ENCODE results near the gene LEFTY1. TPM values are rescaled to one million over a fixed set of nuclear protein-coding genes. Genes with fewer than 3 reads are reported as not detected.

The LEFTY1 gene
- total RNA-seq, 5 donors from 2014 or later (not counting 1 experiment from before 2014, with no cell fraction given) = 0.23 to 0.63 (median 0.35) TPM

DNA sequence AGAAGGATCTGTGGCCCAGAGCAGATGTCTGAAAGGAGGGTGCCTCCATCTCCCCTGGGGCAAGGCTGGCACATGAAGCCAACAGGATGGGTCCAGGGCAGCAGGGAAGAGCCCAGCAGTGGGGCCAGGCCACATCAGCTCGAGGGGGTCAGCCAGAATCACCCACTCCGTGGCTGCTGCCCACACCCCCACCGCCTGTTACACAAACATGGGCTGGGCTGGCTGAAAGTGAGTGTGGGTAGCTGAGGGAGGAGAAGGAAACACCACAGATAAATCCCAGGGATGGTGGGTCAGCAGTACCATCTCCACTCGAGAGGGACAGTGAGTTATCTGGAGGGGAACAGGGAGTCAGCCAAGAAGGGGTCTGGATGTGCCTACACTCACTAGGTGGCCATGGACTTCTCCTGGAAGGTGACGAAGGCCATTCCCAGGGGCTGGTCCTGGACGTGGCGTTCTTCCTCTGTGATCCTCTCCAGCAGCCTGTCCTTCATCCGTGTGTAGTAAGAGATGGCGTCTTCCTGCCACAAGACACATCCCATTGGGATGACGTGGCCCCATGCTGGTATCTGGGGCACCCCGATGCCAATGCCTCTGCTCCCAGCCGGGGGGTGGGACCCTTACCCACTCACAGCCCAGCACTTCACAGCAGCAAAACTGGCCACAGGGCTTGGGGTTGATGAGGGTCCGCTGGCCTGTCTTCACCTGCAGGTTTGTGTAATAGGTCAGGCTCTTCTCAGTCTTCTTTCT lies 26.9 kb downstream of the LEFTY1 start:
- no peak overlapping the region for H3K27ac ChIP-seq (ENCODE audit: low read length)
- CTCF ChIA-PET = no interaction called here
- peaks cover 43% of the 10 kb centered on the region for H3K36me3 Mint-ChIP-seq
- no peak for DNase-seq
- no peak overlapping the region for H3K4me3 ChIP-seq (ENCODE audit: control insufficient read depth in 1 of 2, extremely low read depth in 1 of 2, low read length in 1 of 2)
- H3K27me3 ChIP-seq (replicated peaks in 1 of 2; ENCODE audit: control insufficient read depth in 2 of 2, extremely low read depth in 1 of 2, insufficient read depth in 2 of 2, low read length in 1 of 2) = no peaks in the 10 kb centered on the region
- H3K27me3 Mint-ChIP-seq = no peaks in the 10 kb centered on the region
- H3K4me3 Mint-ChIP-seq = no peak overlapping the region
- no peak for ATAC-seq (replicated peaks in 1 of 4)
- H3K36me3 ChIP-seq (ENCODE audit: control insufficient read depth in 2 of 2, extremely low read depth in 1 of 2, insufficient read depth in 1 of 2, low read length in 1 of 2) = peaks cover 35 to 94% of the 10 kb centered on the region in 2 donors
- peaks cover 34 to 46% (median 46%) of the 10 kb centered on the region in 3 donors for H3K4me1 Mint-ChIP-seq
- 98% methylated on average over 8 of the region's 13 CpGs for WGBS (ENCODE audit: insufficient coverage)
- POLR2A ChIA-PET = no interaction called here
- peak overlapping the region; percentile 43 to 48 for H3K27ac Mint-ChIP-seq
- H3K9me3 Mint-ChIP-seq = no peaks in the 10 kb centered on the region
- no peaks in the 10 kb centered on the region for H3K9me3 ChIP-seq
- peaks cover 9 to 27% of the 10 kb centered on the region in 2 experiments for H3K4me1 ChIP-seq (ENCODE audit: control insufficient read depth in 1 of 2, extremely low read depth in 1 of 2, insufficient read depth in 2 of 2, low read length in 2 of 2)

DNA sequence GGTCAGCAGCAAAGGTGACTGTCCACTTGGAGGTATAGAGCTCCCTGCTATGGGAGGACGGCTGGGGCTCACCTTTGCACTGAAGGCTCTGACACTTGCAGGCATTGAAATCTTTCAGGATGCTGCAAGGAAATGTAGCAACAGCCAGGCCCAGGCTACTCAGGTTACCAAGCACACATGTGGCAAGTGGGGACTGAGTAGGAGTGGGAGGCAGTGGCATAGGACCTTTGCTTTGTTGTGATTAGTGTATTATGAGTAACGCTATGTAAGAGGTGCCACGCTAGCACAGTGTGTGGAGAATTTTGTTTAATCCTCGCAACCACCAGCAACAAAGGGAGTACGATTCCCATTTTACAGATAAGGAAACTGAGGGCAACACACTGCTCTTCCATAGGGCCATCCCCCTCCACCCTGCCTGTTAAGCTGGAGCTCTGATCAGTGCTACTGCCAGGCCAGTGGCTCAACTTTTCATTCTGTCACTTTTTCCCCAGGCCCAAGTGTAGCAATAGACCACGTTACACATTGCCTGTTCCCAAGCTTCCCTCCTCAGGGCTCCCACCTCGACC lies 28.0 kb downstream of the LEFTY1 start:
- no peak overlapping the region for H3K27ac ChIP-seq (ENCODE audit: low read length)

DNA sequence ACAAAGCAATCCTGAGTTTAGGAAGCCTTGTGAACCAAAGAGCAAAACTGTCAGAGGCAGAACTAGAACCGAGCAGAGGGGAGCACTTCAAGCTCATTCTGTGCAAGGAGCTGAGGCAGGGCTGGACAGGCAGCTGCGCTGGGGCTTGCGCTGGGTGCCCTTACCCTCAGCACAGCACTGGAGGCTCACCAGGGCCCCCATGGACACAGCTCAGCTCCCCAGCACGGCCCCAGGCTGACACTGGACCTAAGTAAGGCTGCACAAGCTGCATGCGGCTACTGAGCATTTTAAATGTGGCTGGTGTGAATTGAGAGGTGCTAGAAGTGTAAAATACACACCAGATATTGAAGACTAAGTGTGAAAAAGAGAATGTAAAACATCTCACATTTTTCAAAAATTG lies 28.8 kb downstream of the LEFTY1 start:
- no peaks in the 10 kb centered on the region for H3K27me3 Mint-ChIP-seq
- DNase-seq (no peak), ATAC-seq (replicated peaks in 1 of 4) (no peak)
- H3K4me3 ChIP-seq (ENCODE audit: control insufficient read depth in 1 of 2, extremely low read depth in 1 of 2, low read length in 1 of 2) = no peak overlapping the region
- H3K4me1 Mint-ChIP-seq = peaks cover 15 to 37% (median 35%) of the 10 kb centered on the region in 3 donors
- no peaks in the 10 kb centered on the region for H3K9me3 Mint-ChIP-seq
- ChIA-PET POLR2A (no interaction called here), CTCF (interaction anchor here in 1 of 2 donors (0.6 kb wide), 1 partner anchor 80 kb away, joined by 7 read pairs; no protein-coding TSS in a partner anchor)
- peaks cover 39 to 94% of the 10 kb centered on the region in 2 donors for H3K36me3 ChIP-seq (ENCODE audit: control insufficient read depth in 2 of 2, extremely low read depth in 1 of 2, insufficient read depth in 1 of 2, low read length in 1 of 2)
- no peaks in the 10 kb centered on the region for H3K27me3 ChIP-seq (replicated peaks in 1 of 2; ENCODE audit: control insufficient read depth in 2 of 2, extremely low read depth in 1 of 2, insufficient read depth in 2 of 2, low read length in 1 of 2)
- no peaks in the 10 kb centered on the region for H3K9me3 ChIP-seq
- WGBS (ENCODE audit: insufficient coverage) = 90% methylated on average over 4 of the region's 5 CpGs
- H3K4me3 Mint-ChIP-seq = no peak overlapping the region
- H3K27ac Mint-ChIP-seq = peak overlapping the region; percentile 16 to 49
- H3K36me3 Mint-ChIP-seq = peaks cover 42% of the 10 kb centered on the region
- peaks cover 0 to 8% of the 10 kb centered on the region in 2 experiments for H3K4me1 ChIP-seq (ENCODE audit: control insufficient read depth in 1 of 2, extremely low read depth in 1 of 2, insufficient read depth in 2 of 2, low read length in 2 of 2)
- no peak overlapping the region for H3K27ac ChIP-seq (ENCODE audit: low read length)

More for the DNA sequence above, 28.0 kb downstream of the LEFTY1 start:
- H3K27ac Mint-ChIP-seq = peak overlapping the region; percentile 28 to 48
- H3K9me3 Mint-ChIP-seq = no peaks in the 10 kb centered on the region
- Histone ChIP-seq H3K4me3 (ENCODE audit: control insufficient read depth in 1 of 2, extremely low read depth in 1 of 2, low read length in 1 of 2) (no peak overlapping the region), H3K27me3 (replicated peaks in 1 of 2; ENCODE audit: control insufficient read depth in 2 of 2, extremely low read depth in 1 of 2, insufficient read depth in 2 of 2, low read length in 1 of 2) (no peaks in the 10 kb centered on the region), H3K4me1 (ENCODE audit: control insufficient read depth in 1 of 2, extremely low read depth in 1 of 2, insufficient read depth in 2 of 2, low read length in 2 of 2) (peaks cover 0 to 17% of the 10 kb centered on the region in 2 experiments), H3K36me3 (ENCODE audit: control insufficient read depth in 2 of 2, extremely low read depth in 1 of 2, insufficient read depth in 1 of 2, low read length in 1 of 2) (peaks cover 35 to 94% of the 10 kb centered on the region in 2 donors), H3K9me3 (no peaks in the 10 kb centered on the region)
- no peak for ATAC-seq (replicated peaks in 1 of 4)
- CTCF ChIA-PET = interaction anchor here in 1 of 2 donors (0.5 kb wide), 1 partner anchor 42 kb away, joined by 4 read pairs; no protein-coding TSS in a partner anchor
- DNase-seq = no peak
- no peaks in the 10 kb centered on the region for H3K27me3 Mint-ChIP-seq
- H3K36me3 Mint-ChIP-seq = peaks cover 39% of the 10 kb centered on the region
- 96% methylated on average over 4 of the region's 7 CpGs for WGBS (ENCODE audit: insufficient coverage)
- H3K4me1 Mint-ChIP-seq = peaks cover 23 to 40% (median 40%) of the 10 kb centered on the region in 3 donors
- no peak overlapping the region for H3K4me3 Mint-ChIP-seq
- POLR2A ChIA-PET = interaction anchor here in 1 of 2 donors (0.6 kb wide), 1 partner anchor 37 kb away, joined by 6 read pairs; no protein-coding TSS in a partner anchor

DNA sequence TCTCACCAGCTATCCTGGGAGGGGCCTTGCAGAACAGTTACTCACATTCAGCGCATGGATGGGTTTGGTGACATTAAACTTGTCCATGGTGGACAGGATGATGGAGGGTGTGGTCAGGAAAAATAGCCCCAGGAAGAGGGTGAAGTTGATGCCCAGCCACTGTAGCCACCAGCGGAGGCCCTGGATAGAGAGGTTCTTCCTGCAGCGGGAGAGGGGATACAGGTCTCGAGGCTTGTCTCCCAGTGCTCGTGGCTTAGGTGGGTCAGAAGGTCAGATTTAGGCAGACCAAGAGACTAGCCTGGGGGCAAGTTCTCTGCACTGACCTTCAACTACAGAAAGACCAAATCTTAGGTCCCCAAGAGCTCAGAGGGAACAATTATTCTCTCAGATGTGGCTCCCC lies 29.8 kb downstream of the LEFTY1 start:
- ChIA-PET POLR2A (interaction anchor here in 1 of 2 donors (0.6 kb wide), 1 partner anchor 40 kb away, joined by 4 read pairs; no protein-coding TSS in a partner anchor), CTCF (interaction anchor here in 1 of 2 donors (0.7 kb wide), 1 partner anchor 390 kb away, joined by 3 read pairs; no protein-coding TSS in a partner anchor)
- 100% methylated on average over 2 of the region's 5 CpGs for WGBS (ENCODE audit: insufficient coverage)
- Mint-ChIP-seq H3K27ac (peak overlapping the region in 1 of 2 donors; percentile 71), H3K9me3 (no peaks in the 10 kb centered on the region), H3K4me3 (no peak overlapping the region), H3K4me1 (peaks cover 15 to 35% (median 29%) of the 10 kb centered on the region in 3 donors), H3K27me3 (no peaks in the 10 kb centered on the region), H3K36me3 (peaks cover 48% of the 10 kb centered on the region)
- peaks cover 45 to 94% of the 10 kb centered on the region in 2 donors for H3K36me3 ChIP-seq (ENCODE audit: control insufficient read depth in 2 of 2, extremely low read depth in 1 of 2, insufficient read depth in 1 of 2, low read length in 1 of 2)
- DNase-seq (no peak), ATAC-seq (replicated peaks in 1 of 4) (no peak)
- no peaks in the 10 kb centered on the region for H3K27me3 ChIP-seq (replicated peaks in 1 of 2; ENCODE audit: control insufficient read depth in 2 of 2, extremely low read depth in 1 of 2, insufficient read depth in 2 of 2, low read length in 1 of 2)
- no peaks in the 10 kb centered on the region for H3K9me3 ChIP-seq
- no peak overlapping the region for H3K27ac ChIP-seq (ENCODE audit: low read length)
- peaks cover 0 to 4% of the 10 kb centered on the region in 2 experiments for H3K4me1 ChIP-seq (ENCODE audit: control insufficient read depth in 1 of 2, extremely low read depth in 1 of 2, insufficient read depth in 2 of 2, low read length in 2 of 2)
- H3K4me3 ChIP-seq (ENCODE audit: control insufficient read depth in 1 of 2, extremely low read depth in 1 of 2, low read length in 1 of 2) = no peak overlapping the region

DNA sequence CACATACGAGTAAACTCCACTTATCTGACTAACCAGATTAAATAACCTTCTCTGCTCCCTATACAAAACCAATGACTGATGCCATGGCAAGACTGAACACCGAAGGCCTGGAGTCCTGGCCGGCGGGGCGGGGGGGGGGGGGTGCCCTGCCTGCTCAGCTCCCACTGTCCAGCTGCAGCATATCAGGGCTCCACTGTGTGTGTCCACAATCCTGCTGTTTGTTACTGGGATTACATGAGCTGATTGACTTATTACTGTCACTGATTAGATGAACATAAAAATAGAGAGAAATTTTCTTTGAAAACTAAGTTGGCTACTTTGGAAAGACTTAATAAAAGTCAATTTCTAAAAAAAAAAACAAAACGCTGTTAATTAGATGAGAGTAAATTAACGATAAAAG lies 31.7 kb downstream of the LEFTY1 start:
- 100% methylated on average over 1 of the region's 7 CpGs for WGBS (ENCODE audit: insufficient coverage)
- Mint-ChIP-seq H3K36me3 (peaks cover 60% of the 10 kb centered on the region), H3K27ac (peak overlapping the region in 1 of 2 donors; percentile 39), H3K4me1 (peaks cover 34 to 48% (median 35%) of the 10 kb centered on the region in 3 donors), H3K27me3 (no peaks in the 10 kb centered on the region), H3K4me3 (no peak overlapping the region), H3K9me3 (no peaks in the 10 kb centered on the region)
- Histone ChIP-seq H3K27ac (ENCODE audit: low read length) (no peak overlapping the region), H3K9me3 (no peaks in the 10 kb centered on the region), H3K4me1 (ENCODE audit: control insufficient read depth in 1 of 2, extremely low read depth in 1 of 2, insufficient read depth in 2 of 2, low read length in 2 of 2) (peaks cover 0 to 21% of the 10 kb centered on the region in 2 experiments), H3K27me3 (replicated peaks in 1 of 2; ENCODE audit: control insufficient read depth in 2 of 2, extremely low read depth in 1 of 2, insufficient read depth in 2 of 2, low read length in 1 of 2) (no peaks in the 10 kb centered on the region), H3K36me3 (ENCODE audit: control insufficient read depth in 2 of 2, extremely low read depth in 1 of 2, insufficient read depth in 1 of 2, low read length in 1 of 2) (peaks cover 44 to 96% of the 10 kb centered on the region in 2 donors), H3K4me3 (ENCODE audit: control insufficient read depth in 1 of 2, extremely low read depth in 1 of 2, low read length in 1 of 2) (no peak overlapping the region)
- ChIA-PET CTCF (interaction anchor here (0.7 to 1.2 kb wide), 2 partner anchors 53 to 426 kb away, joined by 3 read pairs; no protein-coding TSS in a partner anchor), POLR2A (interaction anchor here in 1 of 2 donors (0.7 kb wide), 1 partner anchor 48 kb away, joined by 3 read pairs; no protein-coding TSS in a partner anchor)
- no peak for DNase-seq
- no peak for ATAC-seq (replicated peaks in 1 of 4)
